GM06990 (cell line): Measurements from ENCODE around the gene DDX49.

Source experiments
- DNase-seq: peaks from one replicate; pipeline ENCODE4 v3.0.0-alpha.2; 2011; ENCODE audit not compliant: insufficient read length; ENCODE audit errors: extremely low read depth
- H3K27me3 ChIP-seq: replicated peaks from 2 replicates; pipeline ENCODE4 v1.6.0; 2011; ENCODE audit warnings: low read length; ENCODE audit not compliant: control insufficient read depth, insufficient read depth
- H3K36me3 ChIP-seq: 2 replicates; pipeline ENCODE4 v1.5.1; 2011; ENCODE audit warnings: low read length; ENCODE audit not compliant: control insufficient read depth, insufficient read depth
- H3K4me3 ChIP-seq: replicated peaks from 2 replicates; pipeline ENCODE4 v1.5.1; 2011; ENCODE audit warnings: low read depth, mild to moderate bottlenecking, control low read depth, low read length
- TF ChIP-seq, protein P1 (sequence below): IDR thresholded peaks from 2 replicates; pipeline ENCODE4 v1.5.1; 2011; ENCODE audit warnings: low read length, control low read depth, mild to moderate bottlenecking, inconsistent platforms; ENCODE audit not compliant: insufficient read depth, poor library complexity, severe bottlenecking

The DDX49 gene

DNA sequence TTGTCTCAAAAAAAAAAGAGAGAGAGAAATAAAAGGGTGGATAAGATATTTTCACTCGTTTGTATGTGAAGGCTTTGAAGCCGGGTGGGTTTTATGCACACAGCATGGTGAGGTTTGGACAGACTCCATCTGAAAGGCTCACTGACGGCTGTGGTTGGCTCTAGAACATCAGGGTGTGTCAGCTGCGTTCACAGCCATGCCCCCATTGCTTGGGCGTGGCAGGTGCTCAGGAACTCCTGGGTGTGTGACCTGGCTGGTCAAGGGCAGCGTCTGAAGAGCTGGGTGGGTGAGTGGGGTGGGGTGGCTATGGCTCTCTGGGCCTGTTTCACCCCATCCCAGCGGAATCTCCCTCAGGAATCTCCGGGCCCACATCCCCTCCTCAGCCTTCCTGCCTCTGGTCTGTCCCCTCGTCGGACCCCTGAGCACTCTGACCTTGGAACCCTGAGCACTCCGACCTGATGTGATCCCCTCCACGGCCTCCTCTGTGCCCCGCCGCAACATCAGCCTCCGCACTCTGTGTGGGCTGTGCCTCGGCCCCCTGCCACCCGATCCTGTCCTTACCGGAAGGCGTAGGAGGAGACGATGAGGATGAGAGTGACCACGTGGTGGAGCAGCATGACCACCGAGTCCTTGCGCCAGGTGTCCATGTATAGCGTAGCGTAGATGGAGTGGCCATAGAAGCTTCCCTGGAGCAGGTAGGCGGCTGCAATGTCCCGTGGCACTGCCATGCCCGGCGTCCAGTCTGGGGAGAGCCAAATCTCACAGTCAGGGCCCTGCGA is 35.8 kb upstream of the DDX49 start:
- Histone ChIP-seq H3K4me3 (no peak overlapping the region), H3K27me3 (no peaks in the 10 kb centered on the region; the same call in 1 of the 2 replicates), H3K36me3 (no peaks in the 10 kb centered on the region)
- TF ChIP-seq, protein P1, sequence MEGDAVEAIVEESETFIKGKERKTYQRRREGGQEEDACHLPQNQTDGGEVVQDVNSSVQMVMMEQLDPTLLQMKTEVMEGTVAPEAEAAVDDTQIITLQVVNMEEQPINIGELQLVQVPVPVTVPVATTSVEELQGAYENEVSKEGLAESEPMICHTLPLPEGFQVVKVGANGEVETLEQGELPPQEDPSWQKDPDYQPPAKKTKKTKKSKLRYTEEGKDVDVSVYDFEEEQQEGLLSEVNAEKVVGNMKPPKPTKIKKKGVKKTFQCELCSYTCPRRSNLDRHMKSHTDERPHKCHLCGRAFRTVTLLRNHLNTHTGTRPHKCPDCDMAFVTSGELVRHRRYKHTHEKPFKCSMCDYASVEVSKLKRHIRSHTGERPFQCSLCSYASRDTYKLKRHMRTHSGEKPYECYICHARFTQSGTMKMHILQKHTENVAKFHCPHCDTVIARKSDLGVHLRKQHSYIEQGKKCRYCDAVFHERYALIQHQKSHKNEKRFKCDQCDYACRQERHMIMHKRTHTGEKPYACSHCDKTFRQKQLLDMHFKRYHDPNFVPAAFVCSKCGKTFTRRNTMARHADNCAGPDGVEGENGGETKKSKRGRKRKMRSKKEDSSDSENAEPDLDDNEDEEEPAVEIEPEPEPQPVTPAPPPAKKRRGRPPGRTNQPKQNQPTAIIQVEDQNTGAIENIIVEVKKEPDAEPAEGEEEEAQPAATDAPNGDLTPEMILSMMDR: no peak
- DNase-seq: no peak

DNA sequence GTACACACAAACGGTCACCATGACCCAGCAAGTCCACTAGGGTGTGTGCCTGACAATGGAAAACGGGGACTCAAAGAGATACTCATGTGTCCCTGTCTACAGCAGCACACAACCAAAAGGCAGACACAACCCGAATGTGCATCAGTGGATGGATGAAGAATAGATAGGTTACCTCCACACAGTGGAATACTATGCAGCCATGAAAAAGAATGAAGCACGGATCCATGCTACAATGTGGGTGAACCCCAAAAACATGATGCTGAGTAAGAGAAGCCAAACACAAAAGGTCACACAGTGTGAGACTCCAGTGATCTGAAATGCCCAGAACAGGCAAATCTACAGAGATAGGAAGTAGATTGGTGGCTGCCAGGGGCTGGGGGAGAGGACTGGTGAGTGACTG is 32.5 kb upstream of the DDX49 start:
- no peaks in the 10 kb centered on the region for H3K36me3 ChIP-seq
- no peaks in the 10 kb centered on the region; the same call in none of the 2 replicates for H3K27me3 ChIP-seq
- TF ChIP-seq, protein P1: no peak
- DNase-seq: no peak
- H3K4me3 ChIP-seq: no peak overlapping the region

DNA sequence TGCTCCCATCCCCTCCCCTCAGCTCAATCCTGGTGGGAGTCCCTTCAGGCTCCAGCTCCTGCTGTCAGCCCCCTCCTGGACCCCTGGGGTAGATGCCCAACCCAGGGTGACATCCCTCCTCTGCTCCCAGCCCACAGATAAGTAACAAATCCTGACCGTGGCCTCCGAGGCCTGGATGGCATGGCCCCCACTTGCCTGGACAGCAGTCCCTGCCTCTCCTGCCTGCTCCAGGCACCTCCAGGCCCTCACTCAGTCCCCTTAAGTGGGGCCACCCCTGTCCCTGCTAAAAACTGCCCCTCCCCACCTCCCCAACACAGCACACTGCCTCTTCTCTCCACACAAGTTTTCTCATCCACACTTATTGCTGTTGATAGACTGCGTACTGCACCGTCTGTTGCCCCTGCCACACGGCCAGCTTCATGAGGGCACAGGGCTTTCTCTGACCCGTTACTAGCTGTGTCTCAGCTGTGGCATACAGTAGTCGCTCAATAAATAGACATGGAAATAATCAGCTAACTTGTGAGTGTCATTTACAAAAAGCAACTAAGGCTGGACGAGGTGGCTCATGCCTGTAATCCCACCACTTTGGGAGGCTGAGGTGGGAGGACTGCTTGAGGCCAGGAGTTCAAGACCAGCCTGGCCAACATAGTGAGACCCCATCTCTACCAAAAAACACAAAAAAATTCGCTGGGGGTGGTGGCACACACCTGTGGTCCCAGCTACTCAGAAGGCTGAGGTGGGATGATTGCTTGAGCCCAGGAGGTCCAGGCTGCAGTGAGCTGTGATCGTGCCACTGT is 29.4 kb upstream of the DDX49 start:
- TF ChIP-seq, protein P1: no peak
- Histone ChIP-seq H3K27me3 (no peaks in the 10 kb centered on the region; the same call in none of the 2 replicates), H3K4me3 (no peak overlapping the region), H3K36me3 (no peaks in the 10 kb centered on the region)
- no peak for DNase-seq

GRCh38 chr19:18893587-18894253 is 25.8 kb upstream of the DDX49 start:
- no peak overlapping the region for H3K4me3 ChIP-seq
- H3K36me3 ChIP-seq: no peaks in the 10 kb centered on the region; the same call in 1 of the 2 replicates
- DNase-seq: no peak
- TF ChIP-seq, protein P1: no peak
- H3K27me3 ChIP-seq: no peaks in the 10 kb centered on the region; the same call in 1 of the 2 replicates

DNA sequence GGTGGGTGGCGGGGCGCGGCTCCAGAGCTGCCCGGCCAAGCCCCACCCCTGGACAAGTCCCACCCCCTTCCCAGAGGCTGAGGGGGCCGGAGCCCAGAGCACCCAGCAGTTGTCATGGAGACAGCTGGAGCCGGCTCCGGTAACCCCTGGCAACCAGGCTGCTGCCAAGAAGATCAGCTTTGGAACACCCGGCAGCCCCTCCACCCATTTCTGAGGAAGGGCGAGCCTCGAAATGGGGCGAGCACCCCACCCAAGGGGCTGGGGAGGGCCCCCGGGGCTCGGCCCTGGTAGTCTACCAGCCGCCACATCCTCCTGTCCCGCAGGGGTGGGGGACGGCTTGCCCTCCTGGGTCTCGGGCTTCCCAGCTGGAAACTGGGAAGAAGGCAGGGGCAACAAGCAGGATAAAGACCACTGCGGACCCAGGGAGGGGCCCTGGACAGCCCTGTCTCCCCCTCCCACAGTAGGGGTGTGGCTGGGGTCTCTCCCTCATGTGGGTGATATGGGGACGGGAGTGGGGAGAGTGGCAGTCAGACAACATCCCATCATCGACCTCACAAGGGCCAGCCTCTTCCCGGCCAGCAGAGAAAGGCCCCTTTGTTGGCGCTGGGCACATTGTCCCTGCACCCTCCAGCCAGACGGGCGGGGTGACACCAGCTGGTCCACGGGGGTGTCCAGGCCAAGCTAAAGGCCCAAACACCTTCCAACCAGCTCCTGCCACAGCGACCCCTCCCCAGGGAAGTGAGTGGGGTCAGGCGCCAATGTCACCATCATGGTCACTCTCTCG is 25.1 kb upstream of the DDX49 start:
- TF ChIP-seq, protein P1: no peak
- H3K36me3 ChIP-seq: peaks cover 5% of the 10 kb centered on the region
- no peak for DNase-seq
- no peaks in the 10 kb centered on the region; the same call in 1 of the 2 replicates for H3K27me3 ChIP-seq
- no peak overlapping the region for H3K4me3 ChIP-seq
